PFSK-1 (cell line): ENCODE results near the gene KCNE4.

ENCODE experiments used
- FOXP2 ChIP-seq: optimal IDR thresholded peaks from 2 replicates; pipeline ENCODE3; 2011; ENCODE audit warnings: borderline replicate concordance, control low read depth, inconsistent platforms; ENCODE audit not compliant: insufficient read depth; ENCODE audit errors: extremely low read length, extremely low read depth
- POLR2AphosphoS5 ChIP-seq: IDR thresholded peaks from 2 replicates; pipeline ENCODE4 v1.6.1; 2012; ENCODE audit warnings: low read depth, mild to moderate bottlenecking, control low read depth, low read length, moderate library complexity
- SIN3A ChIP-seq: IDR thresholded peaks from 2 replicates; pipeline ENCODE4 v1.6.1; 2012; ENCODE audit warnings: mild to moderate bottlenecking, low read length, moderate library complexity, borderline replicate concordance; ENCODE audit not compliant: insufficient read depth
- TAF1 ChIP-seq: IDR thresholded peaks from 2 replicates; pipeline ENCODE4 v1.6.1; 2012; ENCODE audit warnings: low read length, control low read depth, borderline replicate concordance; ENCODE audit not compliant: insufficient read depth
- TF ChIP-seq, protein P1 (sequence below), 2 experiments: IDR thresholded peaks; 2 replicates each; pipeline versions ENCODE4 v1.6.1 to v1.8.0; 2011 to 2012; ENCODE audit warnings: low read depth in 2 of 2, low read length in 2 of 2, control low read depth in 1 of 2, inconsistent platforms in 1 of 2, mild to moderate bottlenecking in 1 of 2, moderate library complexity in 1 of 2; ENCODE audit not compliant: insufficient read depth in 1 of 2

KCNE4 gene

DNA sequence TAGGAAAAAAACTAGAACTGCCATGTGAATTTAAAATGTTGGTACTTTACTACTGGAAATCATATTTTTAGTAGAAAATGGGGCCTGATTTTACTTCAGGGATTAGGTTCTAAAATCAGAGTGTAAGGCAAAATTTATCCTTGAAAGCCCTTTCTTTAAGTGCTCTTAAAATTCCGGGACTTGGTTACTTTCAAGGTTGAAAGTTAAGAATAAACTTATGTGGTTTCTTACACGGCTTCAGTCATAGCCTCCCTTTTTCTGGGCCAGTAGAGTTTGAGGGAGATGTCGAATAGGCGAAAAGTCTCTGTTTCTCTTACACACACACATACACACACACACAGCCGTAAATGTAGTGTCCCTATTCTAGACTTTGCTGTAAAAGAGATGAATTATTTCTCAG lies 13.1 kb downstream of the KCNE4 start:
- no peak for TF ChIP-seq TAF1

DNA sequence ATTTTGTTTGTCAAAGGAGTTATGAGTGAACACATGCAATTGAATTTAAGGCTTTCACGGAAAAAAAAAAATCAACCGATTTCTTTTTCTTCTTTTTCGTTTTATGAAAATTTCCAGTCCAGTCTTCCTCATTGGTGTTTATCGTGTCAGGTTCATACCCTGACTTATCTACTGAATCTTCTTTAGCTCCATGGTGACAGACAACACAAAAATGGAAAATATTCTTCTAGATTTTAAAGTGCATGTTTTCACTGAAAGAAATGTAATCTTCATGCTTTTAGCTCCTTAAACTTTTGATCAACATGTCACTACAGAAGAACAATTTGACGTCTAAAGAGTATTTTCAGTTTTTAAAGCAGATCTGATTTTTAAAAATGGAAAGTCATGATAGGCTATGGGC lies 14.7 kb downstream of the KCNE4 start:
- TF ChIP-seq, protein P1, sequence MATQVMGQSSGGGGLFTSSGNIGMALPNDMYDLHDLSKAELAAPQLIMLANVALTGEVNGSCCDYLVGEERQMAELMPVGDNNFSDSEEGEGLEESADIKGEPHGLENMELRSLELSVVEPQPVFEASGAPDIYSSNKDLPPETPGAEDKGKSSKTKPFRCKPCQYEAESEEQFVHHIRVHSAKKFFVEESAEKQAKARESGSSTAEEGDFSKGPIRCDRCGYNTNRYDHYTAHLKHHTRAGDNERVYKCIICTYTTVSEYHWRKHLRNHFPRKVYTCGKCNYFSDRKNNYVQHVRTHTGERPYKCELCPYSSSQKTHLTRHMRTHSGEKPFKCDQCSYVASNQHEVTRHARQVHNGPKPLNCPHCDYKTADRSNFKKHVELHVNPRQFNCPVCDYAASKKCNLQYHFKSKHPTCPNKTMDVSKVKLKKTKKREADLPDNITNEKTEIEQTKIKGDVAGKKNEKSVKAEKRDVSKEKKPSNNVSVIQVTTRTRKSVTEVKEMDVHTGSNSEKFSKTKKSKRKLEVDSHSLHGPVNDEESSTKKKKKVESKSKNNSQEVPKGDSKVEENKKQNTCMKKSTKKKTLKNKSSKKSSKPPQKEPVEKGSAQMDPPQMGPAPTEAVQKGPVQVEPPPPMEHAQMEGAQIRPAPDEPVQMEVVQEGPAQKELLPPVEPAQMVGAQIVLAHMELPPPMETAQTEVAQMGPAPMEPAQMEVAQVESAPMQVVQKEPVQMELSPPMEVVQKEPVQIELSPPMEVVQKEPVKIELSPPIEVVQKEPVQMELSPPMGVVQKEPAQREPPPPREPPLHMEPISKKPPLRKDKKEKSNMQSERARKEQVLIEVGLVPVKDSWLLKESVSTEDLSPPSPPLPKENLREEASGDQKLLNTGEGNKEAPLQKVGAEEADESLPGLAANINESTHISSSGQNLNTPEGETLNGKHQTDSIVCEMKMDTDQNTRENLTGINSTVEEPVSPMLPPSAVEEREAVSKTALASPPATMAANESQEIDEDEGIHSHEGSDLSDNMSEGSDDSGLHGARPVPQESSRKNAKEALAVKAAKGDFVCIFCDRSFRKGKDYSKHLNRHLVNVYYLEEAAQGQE (IDR thresholded peaks at IDR 0.05; ENCODE audit: insufficient read depth in 1 of 2, low read depth in 2 of 2, low read length in 2 of 2), result no peak
- TF ChIP-seq TAF1 (no peak), FOXP2 (no peak), SIN3A (no peak), POLR2AphosphoS5 (no peak)

DNA sequence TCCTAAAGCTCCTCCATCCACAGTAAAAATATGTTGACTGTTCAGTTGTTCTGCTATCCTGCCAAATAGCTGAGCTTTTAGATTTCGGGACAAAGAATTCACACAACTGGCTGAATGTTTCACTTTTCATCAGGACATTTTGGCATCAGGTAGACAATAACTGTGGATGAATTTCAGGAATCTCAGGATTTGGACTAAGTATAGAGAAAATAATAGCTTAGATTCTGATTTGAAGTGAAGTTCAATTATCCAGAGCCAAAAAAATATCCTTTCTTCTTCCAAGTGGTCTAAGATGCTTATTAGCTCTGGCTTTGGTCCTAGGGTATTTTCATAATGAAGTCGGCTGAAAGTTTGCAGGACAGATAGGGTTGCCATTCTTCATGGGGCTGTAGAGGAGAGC lies 16.1 kb downstream of the KCNE4 start:
- TF ChIP-seq TAF1 (no peak), SIN3A (no peak), FOXP2 (no peak), POLR2AphosphoS5 (no peak)
- TF ChIP-seq, protein P1 (IDR thresholded peaks at IDR 0.05; ENCODE audit: insufficient read depth in 1 of 2, low read depth in 2 of 2, low read length in 2 of 2), result no peak

GRCh38 chr2:223069465-223069864 lies 17.5 kb downstream of the KCNE4 start:
- no peak for TF ChIP-seq TAF1
- TF ChIP-seq, protein P1 (IDR thresholded peaks at IDR 0.05; ENCODE audit: insufficient read depth in 1 of 2, low read depth in 2 of 2, low read length in 2 of 2), result no peak
- no peak for TF ChIP-seq SIN3A
- no peak for TF ChIP-seq FOXP2
- no peak for TF ChIP-seq POLR2AphosphoS5

- TF ChIP-seq TAF1 (no peak), POLR2AphosphoS5 (no peak), SIN3A (no peak), FOXP2 (no peak)
- TF ChIP-seq, protein P1 (IDR thresholded peaks at IDR 0.05; ENCODE audit: insufficient read depth in 1 of 2, low read depth in 2 of 2, low read length in 2 of 2), result no peak
These were observed 18.0 kb downstream of the KCNE4 start for GRCh38 chr2:223069988-223070387.

DNA sequence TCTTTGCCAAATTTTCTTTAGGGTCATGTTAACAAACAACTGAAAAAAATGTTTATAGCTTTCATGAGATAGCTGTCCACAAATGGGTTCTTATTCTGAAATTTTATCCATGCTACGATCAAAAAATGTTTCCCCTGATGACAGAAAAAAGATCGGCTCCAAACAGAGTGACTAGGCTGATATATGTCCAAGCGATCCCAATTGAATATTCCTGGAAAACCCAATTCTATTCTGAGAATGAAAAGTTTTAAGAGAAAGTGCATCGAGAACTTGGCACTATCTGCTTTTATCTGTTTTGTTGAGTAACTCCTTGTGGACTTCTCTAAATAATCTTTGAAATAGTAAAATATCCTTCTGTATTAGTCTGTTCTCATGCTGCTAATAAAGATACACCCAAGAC lies 19.1 kb downstream of the KCNE4 start:
- TF ChIP-seq FOXP2, result no peak
- no peak for TF ChIP-seq TAF1
